ENCODE data around the gene GABRR3.

GRCh38 chr3:97999994-98000393, 35.1 kb downstream of the GABRR3 start:
- TF ChIP-seq CTCF (IDR thresholded peaks at IDR 0.05), result no peak
- no peak for TF ChIP-seq ZFX (IDR thresholded peaks at IDR 0.05; ENCODE audit: borderline replicate concordance)
